GM21423 (cell line): Measurements from ENCODE around the gene PTPRE.
"Not testable (repeated sequence)": the region's sequence is repeated elsewhere in the genome, so short reads cannot be mapped to it uniquely, and the experiment has no call there.

Experiments used
- ATAC-seq: cut with Tn5 transposase; IDR thresholded peaks from one replicate; pipeline ENCODE4 v1.9.1; 2021; ENCODE audit warnings: mild to moderate bottlenecking, moderate library complexity; ENCODE audit not compliant: unreplicated experiment

The PTPRE gene

GRCh38 chr10:127978481-127978880, 71.6 kb downstream of the PTPRE start:
- ATAC-seq = no peak

DNA sequence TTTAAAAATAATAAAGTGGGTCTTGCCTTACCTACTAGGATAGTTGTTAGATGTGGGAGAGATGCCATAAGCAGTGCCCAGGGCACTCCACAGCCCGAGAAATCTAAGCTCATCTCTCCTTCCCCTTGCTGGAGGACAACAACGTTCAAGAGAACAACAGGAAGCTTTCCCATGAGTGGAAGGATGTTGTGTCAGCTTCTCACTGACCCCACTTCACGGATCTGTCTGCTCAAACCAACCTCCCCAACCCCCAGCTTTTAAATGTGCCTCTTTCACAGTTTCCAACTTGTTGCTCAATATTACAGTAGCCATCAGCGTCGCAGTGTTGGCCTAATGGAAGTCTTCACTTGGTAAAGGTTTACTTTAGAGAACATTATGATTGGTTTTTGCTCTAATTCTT, 72.1 kb downstream of the PTPRE start:
- no peak for ATAC-seq

DNA sequence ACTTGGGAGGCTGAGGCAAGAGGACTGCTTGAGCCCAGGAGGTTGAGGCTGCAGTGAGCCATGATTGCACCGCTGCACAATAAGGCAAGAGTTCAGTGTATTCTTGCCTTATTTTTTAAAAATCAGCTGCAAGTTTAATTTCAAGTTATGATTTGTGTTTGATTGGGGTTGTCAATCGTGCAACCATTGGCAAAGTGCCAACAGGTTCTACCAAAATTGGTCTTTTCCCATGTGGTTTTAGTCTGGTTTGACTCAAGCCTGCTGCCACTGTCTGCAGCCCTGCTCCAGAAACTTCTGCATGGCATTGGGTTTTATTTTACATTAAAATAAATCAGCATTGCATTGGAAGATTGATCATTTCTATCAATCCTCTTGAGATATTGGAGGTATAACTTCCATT, 72.7 kb downstream of the PTPRE start:
- no peak for ATAC-seq

DNA sequence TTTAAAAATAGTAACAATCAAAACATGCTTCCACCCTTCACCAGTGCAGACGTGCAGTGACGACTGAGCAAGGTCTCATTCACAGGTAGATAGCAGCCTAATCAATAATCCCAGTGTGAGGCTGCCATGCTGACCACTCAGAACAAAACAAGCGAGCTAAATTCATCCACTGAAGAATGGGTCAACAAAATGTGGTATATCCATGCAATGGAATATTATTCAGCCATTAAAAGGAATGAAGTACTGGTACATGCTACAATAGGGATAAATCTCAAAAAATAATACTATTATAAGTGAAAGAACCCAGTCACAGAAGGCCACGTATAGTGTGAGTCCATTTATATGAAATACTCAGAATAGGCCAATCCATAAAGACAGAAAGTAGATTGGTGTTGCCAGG, 74.0 kb downstream of the PTPRE start:
- ATAC-seq = no peak

- ATAC-seq = no peak
Observed at GRCh38 chr10:127982601-127983000, 75.7 kb downstream of the PTPRE start.

- no peak for ATAC-seq
Observed at GRCh38 chr10:127983344-127984100, 76.6 kb downstream of the PTPRE start.

DNA sequence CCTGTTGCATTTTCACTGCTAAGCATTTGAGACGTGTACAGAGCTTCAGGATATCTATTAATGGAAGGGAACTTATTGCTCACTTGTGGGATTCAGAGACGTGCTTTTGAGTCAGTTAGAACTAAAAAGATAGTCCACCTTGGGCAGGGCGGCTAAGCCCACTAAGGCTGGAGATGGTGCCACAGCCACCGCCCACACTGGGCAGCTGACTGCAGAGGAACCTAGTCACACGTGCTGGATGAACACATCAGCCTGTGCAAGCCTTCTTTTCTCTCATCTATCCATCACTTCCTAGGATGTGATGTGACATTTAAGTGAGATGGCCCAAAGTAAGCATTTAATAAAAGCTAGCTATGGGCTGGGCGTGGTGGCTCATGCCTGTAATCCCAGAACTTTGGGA, 78.0 kb downstream of the PTPRE start:
- ATAC-seq = no peak

DNA sequence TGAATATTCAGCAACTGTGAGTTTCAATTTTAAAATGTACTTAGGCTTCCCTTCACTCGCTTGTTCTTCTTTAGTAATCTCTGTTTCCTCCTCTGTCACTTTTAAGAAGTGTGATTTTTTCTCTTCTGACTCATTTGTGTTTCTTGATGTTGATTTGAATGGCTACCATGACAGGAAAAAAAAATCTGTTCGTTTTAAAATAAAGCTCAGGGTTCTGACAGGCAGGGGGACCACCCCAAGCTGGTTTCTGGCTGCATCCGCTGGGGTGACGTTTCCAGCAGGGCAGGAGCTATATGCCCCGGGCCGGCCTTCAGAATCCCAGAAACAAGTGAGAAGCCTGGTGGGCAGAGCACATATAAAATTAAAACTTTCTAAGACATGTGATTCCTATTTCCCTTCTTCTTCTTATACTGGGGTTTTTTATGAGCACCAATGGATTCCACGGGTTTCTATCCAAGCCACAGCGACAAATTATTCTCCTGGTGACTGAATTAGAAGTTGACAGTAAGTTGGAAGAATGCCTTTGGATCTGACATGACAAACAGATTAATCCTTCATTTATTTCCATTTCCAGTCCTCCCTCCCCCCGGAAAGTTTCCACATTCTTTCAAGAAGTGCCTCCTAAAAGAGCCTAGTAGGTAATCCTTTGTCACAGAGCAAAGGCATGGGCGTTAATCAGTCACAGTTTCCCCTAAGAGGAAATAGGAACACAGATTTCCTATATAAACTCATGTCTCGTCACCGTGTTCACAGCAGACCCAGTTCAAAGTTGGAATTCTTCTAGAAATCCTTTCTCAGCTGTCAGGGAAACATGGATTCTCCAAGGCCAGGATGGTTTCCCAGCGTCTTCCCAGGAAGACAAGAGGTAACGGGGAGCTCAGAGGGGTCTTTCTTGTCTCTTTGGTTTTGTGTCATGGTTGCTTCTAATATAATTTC, 79.9 kb downstream of the PTPRE start:
- ATAC-seq = no peak

- no peak for ATAC-seq
Observed at GRCh38 chr10:127987467-127988380, 80.8 kb downstream of the PTPRE start.

DNA sequence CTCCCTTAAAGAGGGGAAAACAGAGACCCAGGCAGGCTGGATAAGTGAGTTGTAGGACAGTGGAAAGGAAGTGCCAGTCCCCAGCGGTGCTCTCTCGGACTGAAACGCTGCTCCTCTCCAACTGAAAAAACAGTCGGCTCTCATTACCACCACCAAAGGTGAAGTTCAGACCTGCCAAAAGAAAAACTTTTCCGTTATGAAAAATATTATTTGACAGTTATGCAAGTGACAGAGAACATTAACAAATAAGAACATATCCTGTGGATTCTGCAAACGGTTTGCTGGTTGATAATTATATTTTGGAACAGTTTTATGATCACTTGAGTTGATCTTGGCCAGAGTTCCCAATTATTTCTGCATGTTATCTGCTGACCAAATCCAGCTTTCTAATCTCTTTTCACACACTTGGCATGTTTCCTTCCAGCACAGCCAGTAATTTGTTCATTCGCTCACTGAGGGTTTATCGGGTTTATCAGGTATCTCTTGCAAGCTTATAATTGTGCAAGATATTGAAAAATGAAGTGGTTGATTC, 82.6 kb downstream of the PTPRE start:
- ATAC-seq = no peak

GRCh38 chr10:127990132-127990788, 83.4 kb downstream of the PTPRE start:
- ATAC-seq = not testable (repeated sequence)

DNA sequence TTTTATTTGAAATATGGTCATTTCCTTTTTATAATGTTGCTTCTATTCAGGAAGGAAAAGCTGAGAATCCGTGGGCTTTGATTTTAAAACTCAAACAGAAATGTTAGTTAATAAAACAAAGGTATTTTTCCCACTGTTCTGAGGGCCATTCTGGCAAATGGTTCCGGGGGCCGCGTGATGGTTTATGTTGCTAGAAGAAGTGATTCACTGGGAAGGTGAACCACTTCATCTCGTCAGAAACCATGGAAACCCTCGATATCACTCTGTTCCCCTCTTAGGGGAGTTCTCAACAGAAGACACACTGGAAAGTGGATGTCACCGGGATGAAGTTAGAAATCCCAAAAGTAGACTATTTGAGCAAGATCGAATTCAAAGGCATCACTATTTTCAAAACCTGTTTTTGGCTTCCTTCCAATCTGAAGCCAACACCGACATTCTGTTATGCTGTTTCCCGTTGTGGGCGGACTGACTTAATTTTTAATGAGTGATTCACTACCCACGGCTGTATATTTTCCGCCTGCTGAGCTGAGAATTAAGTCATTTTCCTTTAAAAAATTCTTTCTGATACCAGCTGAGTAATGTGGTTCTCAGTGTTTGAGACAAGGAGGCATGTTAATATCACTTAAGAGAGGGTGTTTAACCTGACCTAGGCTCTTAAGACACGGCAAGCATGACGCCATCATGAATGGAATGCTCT, 84.1 kb downstream of the PTPRE start:
- no peak for ATAC-seq

DNA sequence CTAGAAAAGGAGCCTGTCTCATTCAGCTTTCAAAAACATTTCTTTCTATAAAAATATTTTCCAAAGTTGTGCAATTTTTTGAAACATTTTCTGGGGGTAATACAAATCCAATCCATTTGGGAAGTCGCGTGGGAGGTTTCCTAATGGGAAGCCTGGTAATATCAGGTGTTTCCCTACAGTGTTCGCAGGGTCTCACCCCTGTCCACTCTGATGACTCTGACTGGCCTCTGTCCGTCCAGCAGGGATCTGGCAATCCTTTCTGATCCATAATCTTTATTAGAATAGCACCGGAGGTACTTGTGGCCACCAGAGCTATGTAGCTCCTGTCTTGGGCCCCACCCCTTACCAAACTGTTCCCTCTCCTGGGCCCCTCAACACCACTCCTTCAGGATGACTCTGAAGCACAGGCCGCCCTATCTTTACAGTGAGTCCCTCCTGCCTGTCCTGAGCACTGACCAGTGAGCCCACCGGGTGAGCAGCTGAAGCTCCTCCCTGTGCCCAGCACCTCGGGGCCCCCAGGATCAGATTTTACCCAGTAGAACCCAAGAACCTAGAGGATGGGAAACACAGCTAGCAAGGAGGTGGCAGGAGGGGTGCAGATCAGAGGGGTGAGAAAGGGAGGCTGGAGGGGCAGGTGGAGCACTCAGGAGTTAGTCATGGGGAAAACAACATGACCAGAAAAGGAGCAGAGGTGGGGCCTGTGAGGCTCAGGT, 84.8 kb downstream of the PTPRE start:
- ATAC-seq = no peak

- no peak for ATAC-seq
Observed at GRCh38 chr10:127992376-127992775, 85.5 kb downstream of the PTPRE start.

GRCh38 chr10:127993056-127993690, 86.3 kb downstream of the PTPRE start:
- no peak for ATAC-seq

GRCh38 chr10:127995939-127996338, 89.0 kb downstream of the PTPRE start:
- no peak for ATAC-seq

- ATAC-seq = no peak
Observed at GRCh38 chr10:127996586-127996985, 89.7 kb downstream of the PTPRE start.

- no peak for ATAC-seq
Observed at GRCh38 chr10:127997271-127997670, 90.4 kb downstream of the PTPRE start.
